HG03565 (cell line): Measurements from ENCODE around the gene TRAF7.

ENCODE experiments used
- ATAC-seq: cut with Tn5 transposase; IDR thresholded peaks from one replicate; pipeline ENCODE4 v1.9.1; 2021; ENCODE audit warnings: mild to moderate bottlenecking, moderate library complexity; ENCODE audit not compliant: unreplicated experiment

The TRAF7 gene

GRCh38 chr16:2180962-2181923, 25.7 kb downstream of the TRAF7 start:
- ATAC-seq, result no peak

GRCh38 chr16:2181952-2182351, 26.4 kb downstream of the TRAF7 start:
- ATAC-seq, result no peak

DNA sequence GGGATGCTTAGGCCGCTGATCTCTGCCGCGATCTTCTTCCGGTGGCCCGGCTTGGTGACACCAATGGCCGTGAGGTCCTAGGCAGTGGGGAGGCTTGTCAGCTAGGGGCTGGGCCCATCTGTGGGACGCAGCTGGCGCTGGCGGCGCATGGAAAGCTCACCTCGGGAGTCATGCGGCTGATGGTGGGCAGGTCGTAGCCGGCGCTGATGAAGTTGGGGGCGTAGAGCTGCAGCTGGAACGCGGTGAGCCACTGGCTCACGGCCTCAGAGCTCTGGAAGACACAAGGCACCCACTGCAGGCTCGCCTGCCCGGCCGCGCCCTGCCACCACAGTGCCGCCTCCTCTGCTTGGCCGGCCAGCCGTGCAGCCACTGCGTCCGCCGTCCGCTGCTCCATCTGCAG, 28.1 kb downstream of the TRAF7 start:
- no peak for ATAC-seq

- ATAC-seq, result no peak
Measured at GRCh38 chr16:2184346-2184745, 28.8 kb downstream of the TRAF7 start.

GRCh38 chr16:2184962-2185361, 29.4 kb downstream of the TRAF7 start:
- ATAC-seq, result no peak

GRCh38 chr16:2186064-2186463, 30.5 kb downstream of the TRAF7 start:
- ATAC-seq, result no peak

GRCh38 chr16:2186505-2186904, 30.9 kb downstream of the TRAF7 start:
- ATAC-seq, result no peak

GRCh38 chr16:2187212-2187611, 31.6 kb downstream of the TRAF7 start:
- no peak for ATAC-seq

GRCh38 chr16:2188395-2188794, 32.8 kb downstream of the TRAF7 start:
- no peak for ATAC-seq

- no peak for ATAC-seq
Measured at GRCh38 chr16:2189252-2189893, 33.8 kb downstream of the TRAF7 start.

GRCh38 chr16:2190002-2190658, 34.5 kb downstream of the TRAF7 start:
- no peak for ATAC-seq

- ATAC-seq, result no peak
Measured at GRCh38 chr16:2190659-2191445, 35.3 kb downstream of the TRAF7 start.

- ATAC-seq, result no peak
Measured at GRCh38 chr16:2191446-2191706, 35.8 kb downstream of the TRAF7 start.

DNA sequence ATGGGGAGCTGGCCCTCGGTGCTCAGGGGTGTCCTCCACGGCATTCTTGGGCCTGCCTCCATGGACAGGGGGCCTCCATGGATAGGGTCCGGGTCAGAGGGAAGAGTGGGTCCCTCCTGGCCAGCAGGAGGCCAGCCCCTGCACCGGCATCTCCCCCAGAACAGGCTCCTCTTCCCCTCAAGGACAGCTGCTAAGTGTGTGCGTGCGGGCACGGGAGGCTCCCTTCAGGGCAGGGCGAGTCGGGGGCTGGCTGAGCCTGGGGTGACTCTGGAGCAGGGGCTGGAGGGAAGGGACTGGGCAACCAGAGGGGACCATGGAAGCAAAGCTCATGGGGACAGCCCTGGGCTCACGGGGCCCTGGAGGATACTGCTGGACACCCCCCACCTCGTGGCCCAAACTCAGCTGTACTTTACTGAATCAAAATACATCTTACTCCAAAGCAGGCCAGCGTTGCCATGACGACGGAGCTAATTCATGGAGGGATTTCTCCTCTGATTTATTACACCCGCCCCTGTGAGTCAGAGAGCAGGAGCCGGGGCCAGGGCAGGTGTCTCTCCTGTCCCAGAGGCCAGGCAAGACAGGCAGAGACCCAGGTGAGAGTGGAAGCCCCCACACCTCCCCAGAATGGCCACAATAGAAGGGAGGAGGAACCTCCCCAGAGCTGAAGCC, 38.7 kb downstream of the TRAF7 start:
- ATAC-seq, result no peak

DNA sequence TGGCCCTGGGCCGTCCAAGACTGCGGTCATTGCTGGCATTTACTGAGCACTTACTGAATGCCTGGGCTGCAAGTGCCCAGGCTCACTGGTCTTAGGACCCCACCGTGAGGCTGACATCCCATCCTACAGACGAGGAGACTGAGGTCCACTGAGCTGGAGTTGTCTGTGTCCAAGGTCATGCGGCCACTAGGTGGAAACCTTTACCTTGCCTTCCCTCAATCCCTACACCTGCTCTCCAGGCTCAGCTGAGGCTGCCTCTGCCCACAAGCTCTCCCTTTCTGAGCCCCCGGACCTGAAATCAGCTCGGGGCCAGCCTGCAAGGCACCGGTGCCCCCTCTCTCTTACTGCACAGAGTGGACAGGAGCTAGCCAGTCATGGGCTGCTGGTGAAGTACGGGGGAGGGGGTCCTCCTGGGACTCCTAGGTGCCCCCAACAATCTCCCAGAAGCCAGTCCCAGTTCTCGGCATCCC, 39.3 kb downstream of the TRAF7 start:
- no peak for ATAC-seq

DNA sequence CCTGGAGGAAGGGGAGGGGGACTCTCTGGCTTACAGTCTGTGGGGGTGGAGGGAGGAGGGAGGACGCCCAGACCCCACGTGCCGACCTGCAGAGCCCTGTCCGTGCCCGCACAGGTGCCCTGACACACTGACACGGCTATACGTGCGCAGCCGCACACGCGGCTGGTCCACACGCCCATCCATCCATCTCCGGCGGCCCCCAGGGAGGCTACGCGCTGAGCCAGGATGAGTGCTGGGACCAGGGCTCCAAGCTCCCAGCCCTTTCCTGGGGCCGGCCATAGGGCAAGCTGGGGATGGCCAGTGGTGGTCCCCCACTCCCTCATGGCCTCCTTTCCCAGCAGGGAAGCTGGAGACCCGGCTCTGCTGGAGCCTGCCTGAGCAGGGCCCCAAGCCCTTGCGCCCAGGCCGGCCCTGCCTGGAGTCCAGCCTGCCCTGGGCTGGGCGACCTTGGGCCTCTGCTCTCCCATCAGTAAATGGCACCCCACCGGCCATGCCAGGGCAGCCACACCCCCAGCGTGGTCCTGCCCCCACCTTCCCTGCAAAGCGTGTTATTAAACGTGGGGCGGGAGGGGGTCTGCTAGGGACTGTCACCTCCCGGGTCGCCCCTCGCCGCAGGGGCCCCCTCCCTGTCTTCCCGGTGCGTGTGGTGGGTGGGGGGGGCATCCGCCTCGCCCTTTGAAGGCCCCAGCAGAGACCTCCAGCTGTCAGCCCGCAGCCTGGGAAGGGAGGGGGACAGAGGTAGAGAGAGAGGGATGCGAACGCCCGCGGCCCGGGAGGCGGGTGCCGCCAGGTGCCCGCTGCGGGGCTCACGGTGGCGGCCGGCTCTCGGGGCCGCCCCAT, 40.0 kb downstream of the TRAF7 start:
- no peak for ATAC-seq

GRCh38 chr16:2196162-2196980, 40.8 kb downstream of the TRAF7 start, which contains the start of gene CASKIN1:
TSS of gene CASKIN1 (minus strand) at chr16:2196605. CDS start at chr16:2196432, 173 bp downstream.
- ATAC-seq, result no peak

GRCh38 chr16:2196981-2197511, 41.5 kb downstream of the TRAF7 start:
- ATAC-seq, result no peak
